Measurements from ENCODE around the gene ALOX5.
"Not testable (repeated sequence)": the region's sequence is repeated elsewhere in the genome, so short reads cannot be mapped to it uniquely, and the experiment has no call there.

Gene ALOX5

GRCh38 chr10:45404770-45405120, 30.7 kb downstream of the ALOX5 start:
- no peak for DNase-seq (ENCODE audit: low read depth in 2 of 2)

GRCh38 chr10:45407542-45407941, 33.5 kb downstream of the ALOX5 start:
- DNase-seq (ENCODE audit: low read depth in 2 of 2) = no peak

DNA sequence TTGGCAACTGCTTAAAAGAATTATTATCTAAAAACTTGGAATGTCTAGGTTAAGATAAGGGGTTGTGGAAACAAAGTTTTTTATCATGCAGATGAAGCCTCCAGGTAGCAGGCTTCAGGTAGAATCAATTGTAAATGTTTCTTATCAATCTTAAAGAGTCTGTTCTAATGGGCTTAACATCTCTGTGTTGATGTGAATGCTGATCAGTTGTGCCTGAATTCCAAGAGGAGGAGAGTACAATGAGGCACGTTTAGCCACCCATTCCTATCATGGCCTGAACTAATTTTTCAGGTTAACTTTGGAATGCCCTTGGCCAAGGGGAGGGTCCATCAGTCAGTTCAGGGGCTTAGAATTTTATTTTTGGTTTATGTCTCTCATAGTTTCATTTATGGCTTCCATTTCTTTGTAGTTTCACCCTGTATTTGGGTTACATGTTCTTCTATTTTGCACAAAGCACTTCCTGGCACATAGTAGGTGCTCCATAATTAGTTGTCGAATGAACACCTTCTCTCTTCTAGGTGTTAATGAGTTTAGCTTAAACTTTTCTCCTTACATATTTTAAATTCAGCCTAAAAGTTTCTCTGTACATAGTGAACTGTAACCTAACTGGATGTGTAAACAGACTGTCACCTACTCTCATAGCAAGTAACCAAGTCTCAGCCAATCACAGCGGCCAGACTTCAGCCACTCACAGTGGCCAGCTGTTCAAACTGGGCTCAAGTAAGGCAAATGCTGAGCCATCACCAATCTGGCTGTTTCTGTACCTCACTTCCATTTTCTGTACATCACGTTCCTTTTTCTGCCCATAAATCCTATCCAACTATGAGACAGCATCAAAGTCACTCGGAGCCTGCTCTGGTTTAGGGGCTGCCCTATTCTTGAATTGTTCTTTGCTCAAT, 34.7 kb downstream of the ALOX5 start:
- DNase-seq (ENCODE audit: low read depth in 2 of 2) = no peak

GRCh38 chr10:45409347-45409746, 35.3 kb downstream of the ALOX5 start:
- not testable (repeated sequence) for DNase-seq (ENCODE audit: low read depth in 2 of 2)

DNA sequence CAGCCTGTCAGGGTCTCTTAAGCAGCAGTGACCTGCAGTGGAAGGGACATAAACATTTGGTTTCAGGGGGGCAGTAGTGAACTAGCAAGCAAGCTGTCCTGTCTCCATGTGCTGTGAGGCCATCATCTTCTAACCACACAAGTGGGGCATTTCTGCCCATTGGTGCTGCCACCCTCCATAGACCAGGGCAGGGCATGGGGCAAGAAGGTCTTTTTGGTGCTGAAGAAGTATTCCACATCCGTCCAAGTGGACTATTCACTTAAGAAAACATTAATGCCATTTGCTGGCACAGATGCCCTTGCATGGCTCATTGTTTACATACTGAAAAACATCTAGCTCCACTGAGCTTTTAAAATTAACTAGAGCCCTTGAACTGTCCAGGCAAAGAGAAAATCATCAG, 35.8 kb downstream of the ALOX5 start:
- no peak for DNase-seq (ENCODE audit: low read depth in 2 of 2)

DNA sequence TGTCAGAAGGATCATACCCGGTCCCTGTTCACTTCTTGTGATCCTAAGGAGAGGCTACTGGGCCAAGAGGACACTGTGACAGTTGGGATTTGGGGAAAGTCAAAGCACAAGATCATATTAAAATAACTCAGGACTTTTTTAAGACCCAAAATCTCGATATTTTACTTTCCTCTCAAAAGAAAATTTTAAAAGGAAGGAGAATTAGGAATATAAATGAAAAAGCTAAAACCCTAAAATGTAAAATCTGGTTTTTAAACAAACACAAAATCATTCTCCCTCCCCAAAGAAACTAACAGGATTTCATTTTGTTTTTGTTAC, 36.4 kb downstream of the ALOX5 start:
- DNase-seq (ENCODE audit: low read depth in 2 of 2) = no peak

GRCh38 chr10:45410807-45411606, 37.0 kb downstream of the ALOX5 start:
- no peak for DNase-seq (ENCODE audit: low read depth in 2 of 2)

DNA sequence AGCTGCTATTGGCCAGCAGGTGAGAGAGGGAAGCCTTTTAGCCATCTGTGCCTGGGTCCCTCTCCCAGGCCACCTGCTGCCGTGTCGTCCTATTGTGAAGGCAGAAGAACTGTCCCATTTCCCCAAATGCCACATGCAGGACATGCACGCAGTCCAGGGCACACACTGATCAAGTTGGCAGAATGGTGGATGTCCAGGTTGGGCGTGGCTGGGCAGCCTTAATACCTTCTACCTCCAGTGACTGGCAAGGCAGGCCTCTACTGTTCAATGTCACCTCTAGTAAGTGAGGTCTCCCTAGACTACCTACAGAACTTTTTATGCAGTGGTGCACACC, 37.6 kb downstream of the ALOX5 start:
- DNase-seq (ENCODE audit: low read depth in 2 of 2) = no peak

DNA sequence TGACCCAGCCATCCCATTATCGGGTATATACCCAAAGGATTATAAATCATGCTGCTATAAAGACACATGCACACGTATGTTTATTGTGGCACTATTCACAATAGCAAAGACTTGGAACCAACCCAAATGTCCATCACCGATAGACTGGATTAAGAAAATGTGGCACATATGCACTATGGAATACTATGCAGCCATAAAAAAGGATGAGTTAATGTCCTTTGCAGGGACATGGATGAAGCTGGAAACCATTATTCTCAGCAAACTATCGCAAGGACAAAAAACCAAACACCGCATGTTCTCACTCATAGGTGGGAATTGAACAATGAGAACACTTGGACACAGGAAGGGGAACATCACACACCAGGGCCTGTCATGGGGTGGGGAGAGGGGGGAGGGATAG, 41.0 kb downstream of the ALOX5 start:
- not testable (repeated sequence) for DNase-seq (ENCODE audit: low read depth in 2 of 2)

- no peak for DNase-seq (ENCODE audit: low read depth in 2 of 2)
These were observed 42.6 kb downstream of the ALOX5 start for GRCh38 chr10:45416603-45417002.

- no peak for DNase-seq (ENCODE audit: low read depth in 2 of 2)
These were observed 43.7 kb downstream of the ALOX5 start for GRCh38 chr10:45417746-45418145.

DNA sequence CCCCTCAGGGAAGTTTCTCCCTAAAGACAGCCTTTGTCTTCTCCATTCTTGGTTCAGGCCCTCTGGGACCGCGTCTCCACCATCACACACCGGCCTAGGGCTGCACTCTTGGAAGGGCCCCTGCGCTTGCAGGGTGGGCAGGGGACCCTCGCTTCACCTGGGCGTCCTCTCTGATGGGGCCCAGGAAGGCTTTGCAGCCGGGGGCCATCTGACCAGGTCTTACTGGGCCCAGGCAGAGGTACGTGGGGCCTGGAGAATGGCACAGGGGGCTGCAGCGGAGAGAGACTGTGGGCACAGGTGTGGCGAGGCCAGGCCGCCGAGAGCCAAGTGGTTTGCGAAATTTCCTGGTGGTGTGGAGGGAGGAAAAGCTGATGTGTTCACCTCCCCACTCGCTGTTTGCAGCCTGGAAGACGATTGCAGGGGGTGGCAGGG, 44.4 kb downstream of the ALOX5 start:
- DNase-seq (ENCODE audit: low read depth in 2 of 2) = no peak

- peak in 1 of 2 experiments; percentile 3 for DNase-seq (ENCODE audit: low read depth in 2 of 2)
These were observed 45.0 kb downstream of the ALOX5 start for GRCh38 chr10:45418849-45419675.

GRCh38 chr10:45419676-45420025, 45.6 kb downstream of the ALOX5 start:
- DNase-seq (ENCODE audit: low read depth in 2 of 2) = no peak

- no peak for DNase-seq (ENCODE audit: low read depth in 2 of 2)
These were observed 46.6 kb downstream of the ALOX5 start for GRCh38 chr10:45420453-45421192.

DNA sequence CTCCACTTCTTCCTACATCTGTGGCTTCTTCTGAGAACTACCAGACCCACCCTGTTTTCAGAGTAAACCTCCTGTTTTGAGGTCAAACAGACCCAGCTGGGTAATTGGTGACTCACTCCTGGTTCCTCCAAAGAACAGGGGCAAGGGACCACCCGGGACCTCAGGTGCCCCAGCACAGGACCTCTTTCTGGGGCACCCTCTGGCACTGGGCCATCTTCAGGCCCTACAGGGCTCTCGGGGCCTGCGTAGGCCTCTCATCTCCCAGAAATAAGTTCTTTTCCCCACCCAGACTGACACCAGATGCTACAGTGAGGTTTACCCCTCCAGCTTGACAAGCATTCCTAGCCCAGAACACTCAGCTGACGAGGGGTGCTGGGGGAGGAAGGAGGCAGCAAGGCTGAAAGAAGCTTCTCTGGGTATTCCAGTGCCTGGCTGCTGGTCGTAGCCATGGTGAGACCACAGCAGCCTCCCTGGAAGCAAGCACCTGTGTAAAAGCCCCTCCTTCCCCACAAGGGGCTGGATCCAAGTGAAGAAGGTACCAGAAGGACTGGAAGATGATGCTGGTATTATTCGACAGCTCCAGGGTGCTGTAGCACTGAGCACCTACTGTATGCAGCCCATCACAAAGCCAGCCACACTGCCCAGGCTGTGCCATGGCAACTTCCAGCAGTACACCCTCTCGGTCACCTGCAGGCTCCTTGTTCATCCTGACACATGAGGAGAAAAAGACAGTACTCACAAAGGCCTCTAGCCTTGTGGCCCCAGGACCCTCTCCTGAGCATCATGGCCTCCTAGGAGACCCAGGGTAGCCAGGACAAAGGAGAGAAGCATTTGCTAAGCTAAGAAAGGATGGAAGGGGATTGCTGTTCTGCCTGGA, 47.4 kb downstream of the ALOX5 start:
- DNase-seq (ENCODE audit: low read depth in 2 of 2) = no peak

- DNase-seq (ENCODE audit: low read depth in 2 of 2) = no peak
These were observed 48.3 kb downstream of the ALOX5 start for GRCh38 chr10:45422207-45422865.

DNA sequence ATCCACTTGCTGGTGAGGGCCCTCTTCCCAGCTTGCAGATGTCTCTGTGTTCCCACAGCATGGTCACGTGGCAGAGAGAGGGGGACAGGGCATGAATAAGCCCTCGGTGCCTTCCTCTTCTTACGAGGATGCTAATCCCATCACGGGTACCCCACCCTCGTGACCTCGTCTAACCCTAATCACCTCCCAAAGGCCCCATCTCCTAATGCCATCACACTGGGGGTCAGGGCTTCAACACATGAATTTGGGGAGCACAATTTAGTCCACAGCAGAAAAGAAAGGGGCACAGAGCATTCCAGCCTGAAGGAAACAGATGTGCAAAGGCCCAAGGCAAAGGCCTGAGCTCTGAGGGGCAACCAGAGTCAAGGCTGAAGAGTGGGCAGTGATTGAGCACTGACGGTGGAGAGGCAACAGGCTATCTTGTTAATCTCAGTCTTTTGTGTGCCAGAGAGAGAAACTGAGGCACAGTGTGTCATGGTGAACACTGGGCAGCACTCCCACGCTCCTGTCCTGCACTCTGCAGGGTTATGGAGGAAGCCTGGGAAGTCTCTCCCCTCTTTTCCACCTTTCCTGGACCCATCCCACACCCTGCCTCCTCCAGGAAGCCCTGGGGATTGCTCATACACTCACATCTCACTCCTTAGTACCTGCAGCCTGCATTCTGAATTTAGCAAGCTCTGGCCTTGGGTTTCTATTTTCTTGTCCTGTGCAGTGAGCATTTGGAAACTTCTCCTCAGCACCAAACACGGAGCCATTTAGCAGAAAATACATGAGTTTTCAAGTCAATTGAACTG, 49.0 kb downstream of the ALOX5 start:
- no peak for DNase-seq (ENCODE audit: low read depth in 2 of 2)

DNA sequence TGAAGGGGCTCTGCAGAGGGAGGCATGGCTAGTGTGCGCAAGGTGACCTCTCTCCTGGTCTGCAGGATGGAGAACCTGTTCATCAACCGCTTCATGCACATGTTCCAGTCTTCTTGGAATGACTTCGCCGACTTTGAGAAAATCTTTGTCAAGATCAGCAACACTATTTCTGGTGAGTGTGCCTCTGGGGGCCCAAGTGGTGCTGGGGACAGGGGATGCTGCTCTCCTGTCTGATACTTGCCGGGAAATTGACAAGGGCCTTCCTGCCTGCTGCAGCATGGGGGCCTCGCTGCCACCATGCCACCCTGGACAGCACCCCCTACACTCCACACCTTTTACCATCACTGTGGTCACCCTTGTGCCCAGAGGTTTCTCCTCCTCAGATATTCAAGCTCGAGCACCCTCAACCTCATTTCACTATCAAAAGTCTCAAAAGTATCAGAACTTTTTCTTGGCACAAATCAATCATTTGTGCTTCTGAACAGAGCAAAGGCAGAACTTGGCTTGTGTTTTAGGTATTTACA, 50.0 kb downstream of the ALOX5 start:
- no peak for DNase-seq (ENCODE audit: low read depth in 2 of 2)

Measured in fibroblast of skin of left biceps (primary cell).